K562 (cell line): ENCODE measurements around the gene NLRC3.

Source experiments
- CHD1 ChIP-seq: fragments of 200-600 bp; sonication (generic); IDR thresholded peaks from one replicate; pipeline ENCODE4 v1.6.1; 2012; ENCODE audit warnings: mild to moderate bottlenecking, moderate library complexity, low read length, inconsistent platforms
- HCFC1 ChIP-seq: IDR thresholded peaks from 2 replicates; pipeline ENCODE4 v1.6.1; 2012; ENCODE audit warnings: low read depth, low read length, improper control_type of control experiment
- HNRNPL ChIP-seq: fragments of 200-400 bp; formaldehyde crosslinking; IDR thresholded peaks from 2 replicates; pipeline ENCODE4 v1.6.1; 2017; ENCODE audit warnings: low read depth, mild to moderate bottlenecking, low read length
- NCOR1 ChIP-seq: fragments of 450-650 bp; IDR thresholded peaks from 2 replicates; pipeline ENCODE4 v1.6.1; 2016; ENCODE audit warnings: mild to moderate bottlenecking, moderate library complexity
- POLR2A ChIP-seq: fragments of 450-650 bp; conservative IDR thresholded peaks from 2 replicates; pipeline ENCODE4 v1.6.1; 2016
- POLR2AphosphoS5 ChIP-seq: IDR thresholded peaks from 2 replicates; pipeline ENCODE4 v1.6.1; 2011; ENCODE audit warnings: mild to moderate bottlenecking, low read depth, low read length, moderate library complexity; ENCODE audit not compliant: control insufficient read depth, insufficient read depth
- ZKSCAN8 ChIP-seq: fragments of 200-800 bp; sonication (Bioruptor generic); IDR thresholded peaks from 2 replicates; pipeline ENCODE4 v1.6.1; 2016; ENCODE audit warnings: missing genetic modification characterization, missing compliant biosample characterization
- ZNF668 ChIP-seq: fragments of 250-450 bp; sonication (Bioruptor Pico); IDR thresholded peaks from 2 replicates; pipeline ENCODE4 v1.8.0; 2022; ENCODE audit warnings: mild to moderate bottlenecking, inconsistent platforms
- TF ChIP-seq, protein P1 (sequence below), 3 experiments: IDR thresholded peaks in 2 of 3; conservative IDR thresholded peaks in 1 of 3; 2 replicates each; pipeline ENCODE4 v1.5.1; 2011 to 2012; ENCODE audit warnings: low read length in 3 of 3, mild to moderate bottlenecking in 3 of 3, control low read depth in 2 of 3, improper control_type of control experiment in 1 of 3, inconsistent platforms in 1 of 3, low read depth in 1 of 3, mixed read lengths in 1 of 3, moderate library complexity in 1 of 3; ENCODE audit not compliant: insufficient read depth in 2 of 3
- TF ChIP-seq, protein P2 (sequence below): sonication (generic); formaldehyde crosslinking; IDR thresholded peaks from 2 replicates; pipeline ENCODE4 v1.5.0; 2020; ENCODE audit warnings: missing genetic modification reagents
- TF ChIP-seq, protein P3 (sequence below): fragments of 250-450 bp; sonication (Bioruptor Pico); IDR thresholded peaks from 2 replicates; pipeline ENCODE4 v1.5.0; 2021
- TF ChIP-seq, protein P4 (sequence below): fragments of 200-800 bp; sonication (Bioruptor generic); IDR thresholded peaks from 2 replicates; pipeline ENCODE4 v1.6.1; 2016; ENCODE audit warnings: missing genetic modification characterization, missing compliant biosample characterization

DNA sequence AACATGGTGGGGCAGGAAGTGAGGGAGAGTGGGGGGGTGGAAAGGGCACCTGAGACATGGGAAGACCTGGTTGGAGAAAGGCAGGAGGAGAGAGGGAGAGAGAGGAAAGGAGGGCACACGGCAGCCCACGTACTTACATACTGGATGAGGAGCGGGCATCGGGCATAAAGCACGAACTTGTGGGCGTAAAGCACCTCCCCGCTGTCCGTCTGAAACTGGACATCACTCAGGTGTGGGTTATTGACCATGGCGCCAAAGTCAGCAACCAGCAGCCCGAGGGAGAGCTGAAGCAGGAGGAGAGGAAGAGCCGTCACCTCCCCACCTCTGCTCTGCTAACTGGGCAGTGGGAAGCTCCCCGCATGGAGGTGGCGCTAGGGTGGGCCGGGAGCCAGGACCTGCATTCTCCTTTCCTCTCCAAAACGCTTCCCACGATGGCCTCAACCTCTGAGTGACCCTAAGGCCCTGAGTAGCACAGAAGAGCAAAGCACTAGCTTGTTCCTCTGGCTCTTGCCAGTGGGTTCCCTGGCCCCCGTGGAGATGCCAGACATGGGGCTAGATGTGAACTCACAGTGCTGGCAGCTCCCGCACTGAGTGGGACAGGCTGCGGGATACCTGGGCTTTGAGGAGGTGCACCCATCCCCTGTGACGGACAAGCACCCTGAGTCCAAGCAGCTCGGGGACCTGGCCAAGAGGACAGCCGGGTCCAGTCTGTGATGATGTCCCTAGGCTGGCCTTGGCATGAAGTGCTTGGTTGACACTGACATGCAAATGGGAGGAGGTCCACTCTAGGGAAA, 17.3 kb upstream of the NLRC3 start:
- TF ChIP-seq POLR2AphosphoS5 (no peak), CHD1 (no peak), ZNF668 (CRISPR knock-in tag) (no peak), ZKSCAN8 (CRISPR knock-in tag) (no peak), POLR2A (no peak), NCOR1 (no peak), HCFC1 (no peak), HNRNPL (no peak)
- TF ChIP-seq, protein P1, sequence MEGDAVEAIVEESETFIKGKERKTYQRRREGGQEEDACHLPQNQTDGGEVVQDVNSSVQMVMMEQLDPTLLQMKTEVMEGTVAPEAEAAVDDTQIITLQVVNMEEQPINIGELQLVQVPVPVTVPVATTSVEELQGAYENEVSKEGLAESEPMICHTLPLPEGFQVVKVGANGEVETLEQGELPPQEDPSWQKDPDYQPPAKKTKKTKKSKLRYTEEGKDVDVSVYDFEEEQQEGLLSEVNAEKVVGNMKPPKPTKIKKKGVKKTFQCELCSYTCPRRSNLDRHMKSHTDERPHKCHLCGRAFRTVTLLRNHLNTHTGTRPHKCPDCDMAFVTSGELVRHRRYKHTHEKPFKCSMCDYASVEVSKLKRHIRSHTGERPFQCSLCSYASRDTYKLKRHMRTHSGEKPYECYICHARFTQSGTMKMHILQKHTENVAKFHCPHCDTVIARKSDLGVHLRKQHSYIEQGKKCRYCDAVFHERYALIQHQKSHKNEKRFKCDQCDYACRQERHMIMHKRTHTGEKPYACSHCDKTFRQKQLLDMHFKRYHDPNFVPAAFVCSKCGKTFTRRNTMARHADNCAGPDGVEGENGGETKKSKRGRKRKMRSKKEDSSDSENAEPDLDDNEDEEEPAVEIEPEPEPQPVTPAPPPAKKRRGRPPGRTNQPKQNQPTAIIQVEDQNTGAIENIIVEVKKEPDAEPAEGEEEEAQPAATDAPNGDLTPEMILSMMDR (IDR thresholded peaks at IDR 0.05 in 2 of 3, conservative IDR thresholded peaks at IDR 0.05 in 1 of 3; ENCODE audit: insufficient read depth in 2 of 3, low read depth in 1 of 3, low read length in 3 of 3) = no peak
- TF ChIP-seq, protein P2, sequence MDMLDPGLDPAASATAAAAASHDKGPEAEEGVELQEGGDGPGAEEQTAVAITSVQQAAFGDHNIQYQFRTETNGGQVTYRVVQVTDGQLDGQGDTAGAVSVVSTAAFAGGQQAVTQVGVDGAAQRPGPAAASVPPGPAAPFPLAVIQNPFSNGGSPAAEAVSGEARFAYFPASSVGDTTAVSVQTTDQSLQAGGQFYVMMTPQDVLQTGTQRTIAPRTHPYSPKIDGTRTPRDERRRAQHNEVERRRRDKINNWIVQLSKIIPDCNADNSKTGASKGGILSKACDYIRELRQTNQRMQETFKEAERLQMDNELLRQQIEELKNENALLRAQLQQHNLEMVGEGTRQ (CRISPR knock-in tag) = no peak
- TF ChIP-seq, protein P3, sequence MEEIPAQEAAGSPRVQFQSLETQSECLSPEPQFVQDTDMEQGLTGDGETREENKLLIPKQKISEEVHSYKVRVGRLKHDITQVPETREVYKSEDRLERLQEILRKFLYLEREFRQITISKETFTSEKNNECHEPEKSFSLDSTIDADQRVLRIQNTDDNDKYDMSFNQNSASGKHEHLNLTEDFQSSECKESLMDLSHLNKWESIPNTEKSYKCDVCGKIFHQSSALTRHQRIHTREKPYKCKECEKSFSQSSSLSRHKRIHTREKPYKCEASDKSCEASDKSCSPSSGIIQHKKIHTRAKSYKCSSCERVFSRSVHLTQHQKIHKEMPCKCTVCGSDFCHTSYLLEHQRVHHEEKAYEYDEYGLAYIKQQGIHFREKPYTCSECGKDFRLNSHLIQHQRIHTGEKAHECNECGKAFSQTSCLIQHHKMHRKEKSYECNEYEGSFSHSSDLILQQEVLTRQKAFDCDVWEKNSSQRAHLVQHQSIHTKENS = no peak
- TF ChIP-seq, protein P4, sequence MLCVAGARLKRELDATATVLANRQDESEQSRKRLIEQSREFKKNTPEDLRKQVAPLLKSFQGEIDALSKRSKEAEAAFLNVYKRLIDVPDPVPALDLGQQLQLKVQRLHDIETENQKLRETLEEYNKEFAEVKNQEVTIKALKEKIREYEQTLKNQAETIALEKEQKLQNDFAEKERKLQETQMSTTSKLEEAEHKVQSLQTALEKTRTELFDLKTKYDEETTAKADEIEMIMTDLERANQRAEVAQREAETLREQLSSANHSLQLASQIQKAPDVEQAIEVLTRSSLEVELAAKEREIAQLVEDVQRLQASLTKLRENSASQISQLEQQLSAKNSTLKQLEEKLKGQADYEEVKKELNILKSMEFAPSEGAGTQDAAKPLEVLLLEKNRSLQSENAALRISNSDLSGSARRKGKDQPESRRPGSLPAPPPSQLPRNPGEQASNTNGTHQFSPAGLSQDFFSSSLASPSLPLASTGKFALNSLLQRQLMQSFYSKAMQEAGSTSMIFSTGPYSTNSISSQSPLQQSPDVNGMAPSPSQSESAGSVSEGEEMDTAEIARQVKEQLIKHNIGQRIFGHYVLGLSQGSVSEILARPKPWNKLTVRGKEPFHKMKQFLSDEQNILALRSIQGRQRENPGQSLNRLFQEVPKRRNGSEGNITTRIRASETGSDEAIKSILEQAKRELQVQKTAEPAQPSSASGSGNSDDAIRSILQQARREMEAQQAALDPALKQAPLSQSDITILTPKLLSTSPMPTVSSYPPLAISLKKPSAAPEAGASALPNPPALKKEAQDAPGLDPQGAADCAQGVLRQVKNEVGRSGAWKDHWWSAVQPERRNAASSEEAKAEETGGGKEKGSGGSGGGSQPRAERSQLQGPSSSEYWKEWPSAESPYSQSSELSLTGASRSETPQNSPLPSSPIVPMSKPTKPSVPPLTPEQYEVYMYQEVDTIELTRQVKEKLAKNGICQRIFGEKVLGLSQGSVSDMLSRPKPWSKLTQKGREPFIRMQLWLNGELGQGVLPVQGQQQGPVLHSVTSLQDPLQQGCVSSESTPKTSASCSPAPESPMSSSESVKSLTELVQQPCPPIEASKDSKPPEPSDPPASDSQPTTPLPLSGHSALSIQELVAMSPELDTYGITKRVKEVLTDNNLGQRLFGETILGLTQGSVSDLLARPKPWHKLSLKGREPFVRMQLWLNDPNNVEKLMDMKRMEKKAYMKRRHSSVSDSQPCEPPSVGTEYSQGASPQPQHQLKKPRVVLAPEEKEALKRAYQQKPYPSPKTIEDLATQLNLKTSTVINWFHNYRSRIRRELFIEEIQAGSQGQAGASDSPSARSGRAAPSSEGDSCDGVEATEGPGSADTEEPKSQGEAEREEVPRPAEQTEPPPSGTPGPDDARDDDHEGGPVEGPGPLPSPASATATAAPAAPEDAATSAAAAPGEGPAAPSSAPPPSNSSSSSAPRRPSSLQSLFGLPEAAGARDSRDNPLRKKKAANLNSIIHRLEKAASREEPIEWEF (CRISPR knock-in tag) = no peak
